ENCODE measurements around the gene SLC43A2. TPM values are rescaled to one million over a fixed set of nuclear protein-coding genes. Genes with fewer than 3 reads are reported as not detected.
"Not testable (repeated sequence)": the region's sequence is repeated elsewhere in the genome, so short reads cannot be mapped to it uniquely, and the experiment has no call there.

SLC43A2 gene
- total and polyA plus RNA-seq, 8 donors: 0.29 to 15.8 (median 5.2) TPM

GRCh38 chr17:1573932-1574696, 54.5 kb downstream of the SLC43A2 start:
- 20 to 25% (median 22%) methylated on average over 18 to 19 of the region's 19 CpGs for WGBS, 5 donors
- Histone ChIP-seq H3K4me1 (peaks cover 34 to 52% (median 45%) of the 10 kb centered on the region in 4 donors), H3K36me3 (peaks cover 0 to 4% (median 0%) of the 10 kb centered on the region in 4 donors), H3K9me3 (no peaks in the 10 kb centered on the region), H3K4me3 (no peak overlapping the region), H3K27ac (peak overlapping the region in 4 of 5 donors; percentile 57 to 93 (median 88)), H3K27me3 (no peaks in the 10 kb centered on the region)
- intact Hi-C loops (cut with DNase I; ENCODE audit: low total_unique reads): loop anchor here (5.0 kb wide), 1 partner anchor 58 kb away; no protein-coding TSS in a partner anchor
- DNase-seq: peak; percentile 92 to 95
- TF ChIP-seq POLR2AphosphoS5 (IDR thresholded peaks at IDR 0.05) (peak; percentile 53 to 90 (median 90)), POLR2A (IDR thresholded peaks at IDR 0.05) (no peak)
- TF ChIP-seq, protein P1, sequence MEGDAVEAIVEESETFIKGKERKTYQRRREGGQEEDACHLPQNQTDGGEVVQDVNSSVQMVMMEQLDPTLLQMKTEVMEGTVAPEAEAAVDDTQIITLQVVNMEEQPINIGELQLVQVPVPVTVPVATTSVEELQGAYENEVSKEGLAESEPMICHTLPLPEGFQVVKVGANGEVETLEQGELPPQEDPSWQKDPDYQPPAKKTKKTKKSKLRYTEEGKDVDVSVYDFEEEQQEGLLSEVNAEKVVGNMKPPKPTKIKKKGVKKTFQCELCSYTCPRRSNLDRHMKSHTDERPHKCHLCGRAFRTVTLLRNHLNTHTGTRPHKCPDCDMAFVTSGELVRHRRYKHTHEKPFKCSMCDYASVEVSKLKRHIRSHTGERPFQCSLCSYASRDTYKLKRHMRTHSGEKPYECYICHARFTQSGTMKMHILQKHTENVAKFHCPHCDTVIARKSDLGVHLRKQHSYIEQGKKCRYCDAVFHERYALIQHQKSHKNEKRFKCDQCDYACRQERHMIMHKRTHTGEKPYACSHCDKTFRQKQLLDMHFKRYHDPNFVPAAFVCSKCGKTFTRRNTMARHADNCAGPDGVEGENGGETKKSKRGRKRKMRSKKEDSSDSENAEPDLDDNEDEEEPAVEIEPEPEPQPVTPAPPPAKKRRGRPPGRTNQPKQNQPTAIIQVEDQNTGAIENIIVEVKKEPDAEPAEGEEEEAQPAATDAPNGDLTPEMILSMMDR (IDR thresholded peaks at IDR 0.05): peak in 5 of 7 experiments; percentile 84 to 96 (median 94)

- H3K4me1 ChIP-seq: peaks cover 27 to 40% (median 37%) of the 10 kb centered on the region in 4 donors
- 67 to 84% (median 75%) methylated on average over 5 of the region's 5 CpGs for WGBS, 5 donors
- not testable (repeated sequence) for H3K36me3 ChIP-seq, DNase-seq, H3K4me3 ChIP-seq, H3K9me3 ChIP-seq, H3K27ac ChIP-seq, H3K27me3 ChIP-seq
- intact Hi-C loops (cut with DNase I; ENCODE audit: low total_unique reads): loop anchor here (5.0 kb wide), 1 partner anchor 60 kb away; no protein-coding TSS in a partner anchor
Observed at GRCh38 chr17:1572646-1573045, 56.0 kb downstream of the SLC43A2 start.

- Histone ChIP-seq H3K36me3 (peaks cover 0 to 4% (median 0%) of the 10 kb centered on the region in 4 donors), H3K9me3 (no peaks in the 10 kb centered on the region), H3K27me3 (no peaks in the 10 kb centered on the region), H3K27ac (no peak overlapping the region), H3K4me3 (no peak overlapping the region), H3K4me1 (peaks cover 14 to 30% (median 25%) of the 10 kb centered on the region in 4 donors)
- 76 to 87% (median 79%) methylated on average over 14 to 18 of the region's 18 CpGs for WGBS, 5 donors
- intact Hi-C loops (cut with DNase I; ENCODE audit: low total_unique reads): loop anchor here (5.0 kb wide), 1 partner anchor 61 kb away; no protein-coding TSS in a partner anchor
- peak in 1 of 2 donors; percentile 7 for DNase-seq
- TF ChIP-seq POLR2A (IDR thresholded peaks at IDR 0.05) (no peak), POLR2AphosphoS5 (IDR thresholded peaks at IDR 0.05) (no peak), EP300 (IDR thresholded peaks at IDR 0.05) (no peak)
- TF ChIP-seq, protein P1 (IDR thresholded peaks at IDR 0.05): no peak
Observed at GRCh38 chr17:1571341-1571704, 57.3 kb downstream of the SLC43A2 start.

- no peaks in the 10 kb centered on the region for H3K9me3 ChIP-seq
- H3K27ac ChIP-seq: no peak overlapping the region
- no peaks in the 10 kb centered on the region for H3K27me3 ChIP-seq
- H3K4me1 ChIP-seq: peaks cover 4 to 10% (median 4%) of the 10 kb centered on the region in 4 donors
- intact Hi-C loops (cut with DNase I; ENCODE audit: low total_unique reads): no loop called here
- no peak overlapping the region for H3K4me3 ChIP-seq
- TF ChIP-seq, protein P1 (IDR thresholded peaks at IDR 0.05): no peak
- TF ChIP-seq POLR2A (IDR thresholded peaks at IDR 0.05) (no peak), EP300 (IDR thresholded peaks at IDR 0.05) (no peak), POLR2AphosphoS5 (IDR thresholded peaks at IDR 0.05) (no peak)
- H3K36me3 ChIP-seq: no peaks in the 10 kb centered on the region
- 33 to 47% (median 40%) methylated on average over 25 to 27 of the region's 27 CpGs for WGBS, 5 donors
- no peak for DNase-seq
Observed at GRCh38 chr17:1568950-1569810, 59.5 kb downstream of the SLC43A2 start.

Data from stomach (tissue), 9 donors.